Hepatocyte (in vitro differentiated cells): Measurements from ENCODE around the gene PLEKHO1. TPM values are rescaled to one million over a fixed set of nuclear protein-coding genes. Genes with fewer than 3 reads are reported as not detected.

Experiments
- DNase-seq: peaks from one replicate; pipeline ENCODE4 v3.0.0-alpha.2; 2016; ENCODE audit warnings: low spot score
- H2AFZ ChIP-seq: fragments of 200-600 bp; sonication (generic); 2 replicates; pipeline ENCODE4 v1.6.0; 2016; ENCODE audit warnings: antibody characterized with exemption, mild to moderate bottlenecking
- H3K27ac ChIP-seq: fragments of 200-600 bp; sonication (generic); 2 replicates; pipeline ENCODE4 v1.5.1; 2016; ENCODE audit warnings: mild to moderate bottlenecking
- H3K27me3 ChIP-seq: fragments of 200-600 bp; sonication (generic); 2 replicates; pipeline ENCODE4 v1.6.1; 2016
- H3K36me3 ChIP-seq: fragments of 200-600 bp; sonication (generic); replicated peaks from 2 replicates; pipeline ENCODE4 v1.5.1; 2016; ENCODE audit warnings: low read depth; ENCODE audit not compliant: insufficient read depth
- H3K4me1 ChIP-seq: fragments of 200-600 bp; sonication (generic); 2 replicates; pipeline ENCODE4 v1.5.1; 2016; ENCODE audit warnings: mild to moderate bottlenecking, moderate library complexity; ENCODE audit not compliant: insufficient read depth
- H3K4me2 ChIP-seq: fragments of 200-600 bp; sonication (generic); 2 replicates; pipeline ENCODE4 v1.6.0; 2016
- H3K4me3 ChIP-seq: fragments of 200-600 bp; sonication (generic); 2 replicates; pipeline ENCODE4 v1.5.1; 2016; ENCODE audit warnings: mild to moderate bottlenecking
- H3K79me2 ChIP-seq: fragments of 200-600 bp; sonication (generic); 2 replicates; pipeline ENCODE4 v1.6.0; 2017; ENCODE audit warnings: mild to moderate bottlenecking
- H3K9me2 ChIP-seq: fragments of 200-600 bp; sonication (generic); replicated peaks from 2 replicates; pipeline ENCODE4 v1.6.0; 2017; ENCODE audit warnings: mild to moderate bottlenecking; ENCODE audit not compliant: insufficient read depth
- H3K9me3 ChIP-seq: fragments of 200-600 bp; sonication (generic); 2 replicates; pipeline ENCODE4 v1.5.1; 2016; ENCODE audit warnings: low read depth, mild to moderate bottlenecking
- H4K20me1 ChIP-seq: fragments of 200-600 bp; sonication (generic); 2 replicates; pipeline ENCODE4 v1.6.0; 2016; ENCODE audit warnings: mild to moderate bottlenecking; ENCODE audit not compliant: insufficient read depth, poor library complexity, severe bottlenecking
- EZH2 ChIP-seq: fragments of 200-600 bp; sonication (generic); IDR thresholded peaks from 2 replicates; pipeline ENCODE4 v1.6.1; 2016; ENCODE audit warnings: antibody characterized with exemption, mild to moderate bottlenecking, borderline replicate concordance
- EZH2phosphoT487 ChIP-seq: fragments of 200-600 bp; sonication (generic); IDR thresholded peaks from one replicate; pipeline ENCODE4 v1.6.1; 2018; ENCODE audit warnings: antibody characterized with exemption, mild to moderate bottlenecking, low read depth, moderate library complexity; ENCODE audit not compliant: unreplicated experiment, severe bottlenecking
- WGBS: methylation state at CpG from one replicate; pipeline ENCODE4 v1.1.6; 2016; ENCODE audit warnings: low lambda C conversion rate; ENCODE audit errors: missing lambda C conversion rate; 5-methylcytosine and 5-hydroxymethylcytosine counted together
- polyA plus RNA-seq: library from polyadenylated mRNA; unstranded; fragments of >200 nt; fragmentation: Nextera tagmentation; extraction: Ambion mirVana; gene quantifications from 2 replicates; pipeline ENCODE4 v1.2.1, GENCODE V29; 2016
- total RNA-seq: library from RNA; depleted of rRNA; stranded (reverse); fragments of >200 nt; gene quantifications from 2 replicates; pipeline ENCODE4 v1.2.3, GENCODE V29; 2014
- TF ChIP-seq, protein P1 (sequence below): fragments of 200-600 bp; sonication (generic); IDR thresholded peaks from 2 replicates; pipeline ENCODE4 v1.5.1; 2016; ENCODE audit warnings: antibody characterized with exemption, mild to moderate bottlenecking; ENCODE audit not compliant: poor library complexity

PLEKHO1 gene
- total and polyA plus RNA-seq, 2 experiments from 2014 or later = 23.7 to 33.0 TPM

DNA sequence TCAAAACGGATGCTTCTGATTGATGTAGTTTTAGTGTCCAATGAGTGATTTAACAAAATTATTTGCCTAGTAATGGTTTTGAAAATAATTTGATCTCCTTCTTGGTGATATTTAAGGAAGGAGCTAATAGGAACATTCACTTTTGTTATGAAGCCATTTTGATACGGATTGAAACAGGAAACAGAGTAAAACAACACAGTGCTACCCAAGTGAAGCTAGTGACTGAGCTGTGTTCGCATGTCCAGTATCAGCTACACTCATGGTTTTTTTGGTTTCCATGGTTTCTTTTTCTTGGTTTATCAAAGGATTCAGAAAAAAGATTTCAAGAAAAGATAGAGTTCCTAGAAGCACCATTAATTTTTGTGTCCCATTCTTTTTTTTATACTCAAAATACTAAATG is 40.1 kb upstream of the PLEKHO1 start:
- no peaks in the 10 kb centered on the region for H4K20me1 ChIP-seq
- H3K9me2 ChIP-seq = no peaks in the 10 kb centered on the region
- no peak overlapping the region for H3K4me2 ChIP-seq
- no peaks in the 10 kb centered on the region for H3K36me3 ChIP-seq
- H3K4me1 ChIP-seq = no peaks in the 10 kb centered on the region
- H3K27ac ChIP-seq = no peak overlapping the region
- peaks cover 5% of the 10 kb centered on the region for H3K9me3 ChIP-seq
- H2AFZ ChIP-seq = no peak overlapping the region
- WGBS = 99% methylated on average over 3 of the region's 3 CpGs
- H3K79me2 ChIP-seq = no peaks in the 10 kb centered on the region
- H3K4me3 ChIP-seq = no peak overlapping the region
- H3K27me3 ChIP-seq = no peaks in the 10 kb centered on the region
- no peak for DNase-seq
- TF ChIP-seq EZH2phosphoT487 (no peak), EZH2 (no peak)
- TF ChIP-seq, protein P1, sequence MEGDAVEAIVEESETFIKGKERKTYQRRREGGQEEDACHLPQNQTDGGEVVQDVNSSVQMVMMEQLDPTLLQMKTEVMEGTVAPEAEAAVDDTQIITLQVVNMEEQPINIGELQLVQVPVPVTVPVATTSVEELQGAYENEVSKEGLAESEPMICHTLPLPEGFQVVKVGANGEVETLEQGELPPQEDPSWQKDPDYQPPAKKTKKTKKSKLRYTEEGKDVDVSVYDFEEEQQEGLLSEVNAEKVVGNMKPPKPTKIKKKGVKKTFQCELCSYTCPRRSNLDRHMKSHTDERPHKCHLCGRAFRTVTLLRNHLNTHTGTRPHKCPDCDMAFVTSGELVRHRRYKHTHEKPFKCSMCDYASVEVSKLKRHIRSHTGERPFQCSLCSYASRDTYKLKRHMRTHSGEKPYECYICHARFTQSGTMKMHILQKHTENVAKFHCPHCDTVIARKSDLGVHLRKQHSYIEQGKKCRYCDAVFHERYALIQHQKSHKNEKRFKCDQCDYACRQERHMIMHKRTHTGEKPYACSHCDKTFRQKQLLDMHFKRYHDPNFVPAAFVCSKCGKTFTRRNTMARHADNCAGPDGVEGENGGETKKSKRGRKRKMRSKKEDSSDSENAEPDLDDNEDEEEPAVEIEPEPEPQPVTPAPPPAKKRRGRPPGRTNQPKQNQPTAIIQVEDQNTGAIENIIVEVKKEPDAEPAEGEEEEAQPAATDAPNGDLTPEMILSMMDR = no peak

DNA sequence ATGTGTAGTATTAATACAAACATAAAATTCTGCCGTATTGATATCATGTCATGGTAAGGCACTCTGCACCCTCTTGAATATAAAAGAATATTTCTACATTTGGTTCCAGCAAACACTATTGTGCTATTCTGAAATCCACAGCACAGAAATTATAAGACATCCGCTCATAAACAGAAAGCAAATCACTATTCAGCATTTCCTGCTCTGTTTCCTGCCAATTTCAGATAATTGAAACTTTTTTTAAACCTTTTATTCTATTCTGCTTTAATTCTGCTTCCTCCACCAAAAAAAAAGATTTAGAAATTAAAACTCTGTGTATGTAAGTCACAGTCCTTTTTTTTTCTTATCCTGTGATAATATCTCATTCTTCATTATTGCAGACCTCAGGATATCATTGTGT is 39.6 kb upstream of the PLEKHO1 start:
- Histone ChIP-seq H3K9me2 (no peaks in the 10 kb centered on the region), H3K27ac (no peak overlapping the region), H3K4me2 (no peak overlapping the region), H3K4me1 (no peaks in the 10 kb centered on the region), H3K36me3 (no peaks in the 10 kb centered on the region), H3K9me3 (peaks cover 5% of the 10 kb centered on the region), H4K20me1 (no peaks in the 10 kb centered on the region), H3K27me3 (no peaks in the 10 kb centered on the region), H3K79me2 (no peaks in the 10 kb centered on the region), H3K4me3 (no peak overlapping the region), H2AFZ (no peak overlapping the region)
- WGBS = 98% methylated on average over 2 of the region's 2 CpGs
- TF ChIP-seq EZH2phosphoT487 = no peak
- no peak for TF ChIP-seq EZH2
- TF ChIP-seq, protein P1 = no peak
- DNase-seq = no peak

DNA sequence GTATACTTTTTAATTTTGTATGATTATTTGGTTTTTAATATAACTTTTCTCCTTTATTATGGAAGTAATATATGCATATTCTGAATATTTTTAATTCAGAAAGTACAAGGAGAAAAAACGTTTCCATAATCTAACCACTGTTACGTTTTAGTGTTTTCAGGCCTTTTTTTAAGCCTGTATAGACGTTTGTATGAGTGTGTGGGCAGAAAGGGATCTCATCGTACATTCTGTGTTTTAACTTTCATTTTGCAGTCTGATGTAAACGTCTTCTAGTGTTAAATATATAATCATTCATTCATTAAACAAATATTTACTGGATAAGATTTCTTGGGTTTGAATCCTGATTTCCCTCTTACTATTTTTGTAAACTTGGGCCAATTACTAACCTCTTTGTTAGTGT is 38.0 kb upstream of the PLEKHO1 start:
- Histone ChIP-seq H3K9me2 (no peaks in the 10 kb centered on the region), H3K27me3 (no peaks in the 10 kb centered on the region), H4K20me1 (no peaks in the 10 kb centered on the region), H3K79me2 (no peaks in the 10 kb centered on the region), H3K9me3 (no peaks in the 10 kb centered on the region), H2AFZ (no peak overlapping the region), H3K27ac (no peak overlapping the region), H3K4me3 (no peak overlapping the region), H3K4me2 (no peak overlapping the region), H3K36me3 (no peaks in the 10 kb centered on the region), H3K4me1 (no peaks in the 10 kb centered on the region)
- no peak for DNase-seq
- TF ChIP-seq, protein P1 = no peak
- TF ChIP-seq EZH2 = no peak
- no peak for TF ChIP-seq EZH2phosphoT487
- 92% methylated on average over 5 of the region's 5 CpGs for WGBS

DNA sequence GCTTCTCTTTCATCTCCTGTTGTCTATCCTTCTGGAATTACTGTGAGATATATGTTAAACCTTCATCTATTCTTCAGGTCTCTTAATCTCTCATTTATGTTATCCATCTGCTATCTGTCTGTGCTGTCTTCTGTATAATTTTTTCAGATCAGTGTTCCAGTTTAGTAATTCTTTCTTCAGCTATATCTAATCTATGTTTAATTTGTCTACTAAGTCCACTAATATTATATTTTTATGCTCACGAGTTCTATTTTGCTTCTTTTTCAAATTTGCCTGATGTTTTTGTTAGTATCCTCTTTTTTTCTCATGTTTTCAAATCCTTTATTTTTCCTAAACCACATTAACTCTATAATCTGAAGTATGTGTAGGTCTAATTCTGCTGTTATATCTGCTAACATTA is 34.6 kb upstream of the PLEKHO1 start:
- Histone ChIP-seq H3K79me2 (no peaks in the 10 kb centered on the region), H2AFZ (no peak overlapping the region), H3K27me3 (no peaks in the 10 kb centered on the region), H3K27ac (no peak overlapping the region), H3K4me1 (no peaks in the 10 kb centered on the region), H3K4me3 (no peak overlapping the region), H3K9me2 (no peaks in the 10 kb centered on the region), H3K36me3 (no peaks in the 10 kb centered on the region), H3K9me3 (no peaks in the 10 kb centered on the region), H3K4me2 (no peak overlapping the region), H4K20me1 (no peaks in the 10 kb centered on the region)
- TF ChIP-seq EZH2phosphoT487 = no peak
- TF ChIP-seq EZH2 = no peak
- TF ChIP-seq, protein P1 = no peak
- DNase-seq = no peak
- 94% methylated on average over 1 of the region's 1 CpG for WGBS
